HepG2 (cell line): ENCODE data around the gene RNLS. TPM values are rescaled to one million over a fixed set of nuclear protein-coding genes. Genes with fewer than 3 reads are reported as not detected.

Experiments used
- ATAC-seq: fragments of 200-7000 bp; cut with Tn5 transposase; 3 replicates; pipeline ENCODE4 v1.9.1; 2020; ENCODE audit warnings: mild to moderate bottlenecking, moderate library complexity
- BruUV-seq: library from RNA; stranded (reverse); fragments of 400-500 nt; replicated peaks from 2 replicates; lab custom pipeline; 2021; lab: Mats Ljungman, UMichigan
- CTCF ChIA-PET: fragments of 300-600 bp; formaldehyde crosslinking; extraction: SDS; loops from one replicate; lab custom pipeline; 2021; ENCODE audit warnings: low total read pairs, inconsistent platforms, low intra/inter-chr PET ratio; lab: Yijun Ruan, JAX
- POLR2A ChIA-PET: fragments of 350-600 bp; sonication (Branson Sonifier 250); formaldehyde crosslinking; loops from one replicate; lab custom pipeline; 2020; ENCODE audit warnings: antibody characterized with exemption, inconsistent platforms; lab: Yijun Ruan, JAX
- DNase-seq: peaks from one replicate; pipeline ENCODE4 v3.0.0-alpha.2; 2015; ENCODE audit warnings: low spot score
- FAIRE-seq: peaks from 3 replicates; lab custom pipeline; 2011; peaks lifted over from hg19 to GRCh38; lab: Jason Lieb, UNC
- H2AFZ ChIP-seq: one replicate; pipeline ENCODE4 v1.6.1; 2011; ENCODE audit warnings: low read length, inconsistent platforms
- H3K27ac ChIP-seq: fragments of 300-600 bp; 3 replicates; pipeline ENCODE4 v1.8.0; 2011; ENCODE audit warnings: mixed run types, mild to moderate bottlenecking, mixed read lengths, low read length, inconsistent platforms; ENCODE audit not compliant: insufficient read depth; ENCODE audit errors: extremely low read length
- H3K27me3 ChIP-seq, 2 experiments: fragments of 200-600 bp in 1 of 2; 2 replicates in 1 of 2; 3 replicates in 1 of 2; pipeline versions ENCODE4 v1.6.0 to v1.8.0; 2011; ENCODE audit warnings: low read length in 2 of 2, mild to moderate bottlenecking in 2 of 2, moderate library complexity in 2 of 2, inconsistent platforms in 1 of 2; ENCODE audit not compliant: insufficient read depth in 2 of 2, control insufficient read depth in 1 of 2
- H3K36me3 ChIP-seq, 2 experiments: fragments of 200-600 bp in 1 of 2; replicated peaks in 1 of 2; 2 replicates in 1 of 2; 3 replicates in 1 of 2; pipeline versions ENCODE4 v1.5.1 to v1.8.0; 2011; ENCODE audit warnings: low read length in 2 of 2, inconsistent platforms in 1 of 2; ENCODE audit not compliant: insufficient read depth in 2 of 2, control insufficient read depth in 1 of 2
- H3K4me1 ChIP-seq: 2 replicates; pipeline ENCODE4 v1.5.1; 2012; ENCODE audit warnings: low read length, inconsistent platforms; ENCODE audit not compliant: insufficient read depth
- H3K4me2 ChIP-seq: 2 replicates; pipeline ENCODE4 v1.6.0; 2011; ENCODE audit warnings: low read depth, low read length, inconsistent platforms
- H3K4me3 ChIP-seq, 3 experiments: fragments of 200-600 bp in 1 of 3; sonication (generic), shearing (Covaris generic) in 1 of 3; replicated peaks in 1 of 3; 2 replicates each; pipeline ENCODE4 v1.5.1; 2011 to 2016; ENCODE audit warnings: low read length in 3 of 3, inconsistent platforms in 2 of 3, low read depth in 2 of 3, mild to moderate bottlenecking in 2 of 3, control low read depth in 1 of 3, mixed read lengths in 1 of 3; ENCODE audit not compliant: insufficient read depth in 1 of 3
- H3K79me2 ChIP-seq: one replicate; pipeline ENCODE4 v1.6.1; 2011; ENCODE audit warnings: low read length, inconsistent platforms; ENCODE audit not compliant: insufficient read depth
- H3K9ac ChIP-seq: 2 replicates; pipeline ENCODE4 v1.6.0; 2011; ENCODE audit warnings: mild to moderate bottlenecking, low read depth, low read length, inconsistent platforms; ENCODE audit not compliant: insufficient read depth
- H3K9me3 ChIP-seq: 2 replicates; pipeline ENCODE4 v1.5.1; 2012; ENCODE audit warnings: mild to moderate bottlenecking, low read length
- H4K20me1 ChIP-seq: 2 replicates; pipeline ENCODE4 v1.6.0; 2011; ENCODE audit warnings: inconsistent platforms, mild to moderate bottlenecking, low read length, moderate library complexity; ENCODE audit not compliant: insufficient read depth
- BCL6 ChIP-seq: IDR thresholded peaks from 2 replicates; pipeline ENCODE4 v1.6.1; 2016; ENCODE audit warnings: missing genetic modification reagents, missing compliant biosample characterization
- LRRFIP1 ChIP-seq: sonication (generic); formaldehyde crosslinking; conservative IDR thresholded peaks from 2 replicates; pipeline ENCODE4 v1.4.0; 2020; ENCODE audit warnings: missing genetic modification reagents
- MAF1 ChIP-seq: sonication (generic); formaldehyde crosslinking; IDR thresholded peaks from 2 replicates; pipeline ENCODE4 v1.5.0; 2020; ENCODE audit warnings: missing genetic modification reagents, borderline replicate concordance
- MAFF ChIP-seq: IDR thresholded peaks from 2 replicates; pipeline ENCODE4 v1.6.1; 2011; ENCODE audit warnings: low read depth, low read length, improper control_type of control experiment
- MAFK ChIP-seq, 2 experiments: IDR thresholded peaks in 1 of 2; conservative IDR thresholded peaks in 1 of 2; 2 replicates each; pipeline ENCODE4 v1.6.1; 2011; ENCODE audit warnings: improper control_type of control experiment in 2 of 2, low read length in 2 of 2
- MEIS2 ChIP-seq: sonication (generic); formaldehyde crosslinking; IDR thresholded peaks from 2 replicates; pipeline ENCODE4 v1.9.0; 2021; ENCODE audit warnings: mild to moderate bottlenecking, missing genetic modification reagents
- PTBP1 ChIP-seq: fragments of 200-400 bp; formaldehyde crosslinking; IDR thresholded peaks from 2 replicates; pipeline ENCODE4 v1.6.1; 2018; ENCODE audit warnings: low read length, low read depth; ENCODE audit not compliant: poor library complexity, severe bottlenecking
- ZFP36L2 ChIP-seq: sonication (generic); formaldehyde crosslinking; IDR thresholded peaks from 2 replicates; pipeline ENCODE4 v1.4.0; 2020; ENCODE audit warnings: missing genetic modification reagents
- ZNF501 ChIP-seq: sonication (generic); formaldehyde crosslinking; IDR thresholded peaks from 2 replicates; pipeline ENCODE4 v1.5.1; 2020; ENCODE audit warnings: mild to moderate bottlenecking, moderate library complexity, missing genetic modification reagents
- ZNF589 ChIP-seq: sonication (generic); formaldehyde crosslinking; conservative IDR thresholded peaks from 2 replicates; pipeline ENCODE4 v1.8.0; 2022; ENCODE audit warnings: mild to moderate bottlenecking, moderate library complexity, missing genetic modification reagents
- ZNF75D ChIP-seq: sonication (generic); formaldehyde crosslinking; IDR thresholded peaks from 2 replicates; pipeline ENCODE4 v1.8.1; 2023; ENCODE audit warnings: missing genetic modification reagents, mild to moderate bottlenecking, borderline replicate concordance
- ZNF816 ChIP-seq: sonication (generic); formaldehyde crosslinking; IDR thresholded peaks from 2 replicates; pipeline ENCODE4 v1.8.0; 2022; ENCODE audit warnings: missing genetic modification reagents, mild to moderate bottlenecking, borderline replicate concordance
- WGBS: methylation state at CpG from one replicate; pipeline ENCODE4 v1.1.6; 2017; ENCODE audit warnings: low lambda C conversion rate; 5-methylcytosine and 5-hydroxymethylcytosine counted together
- in situ Hi-C: cut with HindIII; loops from 2 replicates; pipeline ENCODE4 v1.10.0; 2017; ENCODE audit warnings: low pct_unique_long_range_greater_than_20kb; ENCODE audit not compliant: extremely low pct_ligation_motif_present
- intact Hi-C: fragments of 100-400 bp; cut with micrococcal nuclease; formaldehyde crosslinking; loops from one replicate; pipeline ENCODE4 v1.10.0; 2022; ENCODE audit not compliant: unreplicated experiment
- polyA plus RNA-seq, 8 experiments: library from polyadenylated mRNA; depleted of rRNA in 3 of 8; stranded (reverse) in 7 of 8; unstranded in 1 of 8; fragments of >200 nt; fragmentation: Illumina TruSeq in 4 of 8; extraction: Trizol in 4 of 8; gene quantifications; 2 replicates each; pipeline versions ENCODE4 v1.2.1 to v1.2.3, GENCODE V29; 2011 to 2016; ENCODE audit warnings: low read depth in 4 of 8, missing spikeins in 1 of 8, mixed read lengths in 1 of 8; ENCODE audit not compliant: insufficient read depth in 1 of 8
- total RNA-seq, 5 experiments: library from RNA; depleted of rRNA; stranded (reverse); fragments of >200 nt; fragmentation: Illumina TruSeq; extraction: Trizol; gene quantifications; 2 replicates each; pipeline ENCODE4 v1.2.3, GENCODE V29; 2016; ENCODE audit warnings: low read depth in 1 of 5

RNLS gene
- total and polyA plus RNA-seq, 2 of the 13 experiments (the other 11 are each of a cell fraction or from before 2014, with no cell fraction given), result not detected

GRCh38 chr10:88243202-88243744 is 339.8 kb downstream of the RNLS start:
- Histone ChIP-seq H2AFZ (no peak overlapping the region), H3K79me2 (no peaks in the 10 kb centered on the region), H3K9me3 (no peaks in the 10 kb centered on the region), H3K36me3 (no peaks in the 10 kb centered on the region), H4K20me1 (no peaks in the 10 kb centered on the region), H3K27ac (no peak overlapping the region), H3K4me1 (no peaks in the 10 kb centered on the region), H3K4me3 (no peak overlapping the region), H3K9ac (no peak overlapping the region), H3K27me3 (peaks cover 0 to 3% of the 10 kb centered on the region in 2 experiments; a peak in 1 of 5 replicates), H3K4me2 (no peak overlapping the region)
- no TSS peak for BruUV-seq
- DNase-seq, result no peak
- no peak for ATAC-seq
- in situ Hi-C loops, result no loop called here
- 10% methylated on average over 5 of the region's 5 CpGs for WGBS
- ChIA-PET POLR2A (no interaction called here), CTCF (no interaction called here)
- intact Hi-C loops, result no loop called here
- no peak for FAIRE-seq
- no peak for TF ChIP-seq ZNF501
- peak; percentile 58 for TF ChIP-seq MAFF
- TF ChIP-seq MAFK (conservative IDR thresholded peaks at IDR 0.05 in 1 of 2, IDR thresholded peaks at IDR 0.05 in 1 of 2; ENCODE audit: low read length in 2 of 2), result peak; percentile 51 to 73; a peak in 3 of 4 replicates
- no peak for TF ChIP-seq LRRFIP1 (CRISPR knock-in tag)

- Histone ChIP-seq H3K4me2 (no peak overlapping the region), H3K27me3 (peaks cover 0 to 3% of the 10 kb centered on the region in 2 experiments; a peak in 1 of 5 replicates), H2AFZ (no peak overlapping the region), H3K9ac (no peak overlapping the region), H3K36me3 (no peaks in the 10 kb centered on the region), H4K20me1 (no peaks in the 10 kb centered on the region), H3K4me1 (no peaks in the 10 kb centered on the region), H3K79me2 (no peaks in the 10 kb centered on the region), H3K4me3 (no peak overlapping the region), H3K9me3 (no peaks in the 10 kb centered on the region), H3K27ac (no peak overlapping the region)
- BruUV-seq, result no TSS peak
- DNase-seq (no peak), FAIRE-seq (no peak), ATAC-seq (no peak)
- POLR2A ChIA-PET, result no interaction called here
- TF ChIP-seq MEIS2 (CRISPR knock-in tag) (no peak), MAF1 (CRISPR knock-in tag) (no peak), ZNF589 (no peak), ZNF816 (CRISPR knock-in tag) (no peak), PTBP1 (no peak), ZFP36L2 (CRISPR knock-in tag) (no peak), BCL6 (no peak), ZNF75D (CRISPR knock-in tag) (no peak)
- 55% methylated on average over 1 of the region's 1 CpG for WGBS
- CTCF ChIA-PET, result no interaction called here
- in situ Hi-C loops (no loop called here), intact Hi-C loops (no loop called here)
Measured at GRCh38 chr10:88241501-88241900, 341.6 kb downstream of the RNLS start.
